Memory B cell (primary cell): ENCODE data around the gene EPHA6.

Experiments used
- ATAC-seq: fragments of 150-1000 bp; cut with Tn5 transposase; 2 replicates; pipeline ENCODE4 v1.10.0; 2021; ENCODE audit warnings: low read depth, mild to moderate bottlenecking, moderate library complexity
- DNase-seq, 2 donors: peaks; one replicate each; pipeline ENCODE4 v3.0.0; 2022; ENCODE audit warnings: low spot score in 2 of 2
- H3K27ac Mint-ChIP-seq: one replicate; pipeline ENCODE4 v1.8.0; 2022; ENCODE audit warnings: mild to moderate bottlenecking, moderate library complexity, mixed read lengths
- H3K27me3 Mint-ChIP-seq: one replicate; pipeline ENCODE4 v1.8.0; 2022; ENCODE audit warnings: mixed read lengths
- H3K36me3 Mint-ChIP-seq: one replicate; pipeline ENCODE4 v1.8.0; 2022; ENCODE audit warnings: mild to moderate bottlenecking, mixed read lengths
- H3K4me1 Mint-ChIP-seq: one replicate; pipeline ENCODE4 v1.8.0; 2022; ENCODE audit warnings: mixed read lengths
- H3K4me3 Mint-ChIP-seq: one replicate; pipeline ENCODE4 v1.8.0; 2022; ENCODE audit warnings: mild to moderate bottlenecking, moderate library complexity, mixed read lengths
- H3K9me3 Mint-ChIP-seq: one replicate; pipeline ENCODE4 v1.8.0; 2022; ENCODE audit warnings: mixed read lengths

The EPHA6 gene

DNA sequence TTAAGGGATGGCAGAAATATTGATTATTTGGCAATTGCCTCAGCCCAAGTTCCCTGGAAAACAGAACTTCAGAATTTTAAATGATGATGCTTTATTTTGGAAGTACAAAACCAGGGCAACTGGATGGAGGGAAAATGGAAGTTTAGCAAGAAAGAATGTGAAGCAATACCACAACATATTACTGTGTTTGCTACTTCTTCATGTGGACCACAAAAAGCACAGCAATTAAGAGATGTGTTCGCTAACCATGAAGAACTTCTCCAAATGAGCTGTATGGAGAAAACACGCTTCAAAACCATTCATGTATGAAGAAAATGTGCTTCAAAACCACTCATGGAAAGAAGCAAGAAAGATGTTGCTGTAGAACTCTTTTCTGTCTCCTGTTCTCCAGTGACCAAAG, 885.5 kb downstream of the EPHA6 start:
- no peak overlapping the region for H3K27ac Mint-ChIP-seq
- no peak for ATAC-seq
- H3K9me3 Mint-ChIP-seq = no peaks in the 10 kb centered on the region
- H3K36me3 Mint-ChIP-seq = no peaks in the 10 kb centered on the region
- no peak for DNase-seq
- no peak overlapping the region for H3K4me3 Mint-ChIP-seq
- H3K27me3 Mint-ChIP-seq = peaks cover 7% of the 10 kb centered on the region
- H3K4me1 Mint-ChIP-seq = no peaks in the 10 kb centered on the region

- ATAC-seq (no peak), DNase-seq (no peak)
- peaks cover 2% of the 10 kb centered on the region for H3K27me3 Mint-ChIP-seq
- no peak overlapping the region for H3K4me3 Mint-ChIP-seq
- H3K9me3 Mint-ChIP-seq = peaks cover 3% of the 10 kb centered on the region
- no peak overlapping the region for H3K27ac Mint-ChIP-seq
- no peaks in the 10 kb centered on the region for H3K4me1 Mint-ChIP-seq
- H3K36me3 Mint-ChIP-seq = no peaks in the 10 kb centered on the region
These were observed 891.4 kb downstream of the EPHA6 start for GRCh38 chr3:97705764-97706163.

GRCh38 chr3:97706226-97706625, 891.8 kb downstream of the EPHA6 start:
- DNase-seq (no peak), ATAC-seq (no peak)
- Mint-ChIP-seq H3K27ac (no peak overlapping the region), H3K27me3 (peaks cover 3% of the 10 kb centered on the region), H3K4me1 (no peaks in the 10 kb centered on the region), H3K36me3 (no peaks in the 10 kb centered on the region), H3K9me3 (peaks cover 3% of the 10 kb centered on the region), H3K4me3 (no peak overlapping the region)

GRCh38 chr3:97711654-97712053, 897.3 kb downstream of the EPHA6 start:
- no peak for DNase-seq
- no peak for ATAC-seq

GRCh38 chr3:97712919-97713318, 898.5 kb downstream of the EPHA6 start:
- no peak overlapping the region for H3K27ac Mint-ChIP-seq
- H3K4me3 Mint-ChIP-seq = no peak overlapping the region
- peaks cover under 1% of the 10 kb centered on the region for H3K9me3 Mint-ChIP-seq
- no peak for DNase-seq
- no peak for ATAC-seq
- no peaks in the 10 kb centered on the region for H3K4me1 Mint-ChIP-seq
- peaks cover 1% of the 10 kb centered on the region for H3K27me3 Mint-ChIP-seq
- H3K36me3 Mint-ChIP-seq = no peaks in the 10 kb centered on the region

More at GRCh38 chr3:97711654-97712053, 897.3 kb downstream of the EPHA6 start:
- Mint-ChIP-seq H3K4me3 (no peak overlapping the region), H3K4me1 (no peaks in the 10 kb centered on the region), H3K36me3 (no peaks in the 10 kb centered on the region), H3K27ac (no peak overlapping the region), H3K27me3 (peaks cover 1% of the 10 kb centered on the region), H3K9me3 (peaks cover 3% of the 10 kb centered on the region)

GRCh38 chr3:97713634-97714033, 899.2 kb downstream of the EPHA6 start:
- Mint-ChIP-seq H3K36me3 (no peaks in the 10 kb centered on the region), H3K27ac (no peak overlapping the region), H3K27me3 (peaks cover 1% of the 10 kb centered on the region), H3K4me1 (no peaks in the 10 kb centered on the region), H3K4me3 (no peak overlapping the region), H3K9me3 (no peaks in the 10 kb centered on the region)
- ATAC-seq (no peak), DNase-seq (no peak)

DNA sequence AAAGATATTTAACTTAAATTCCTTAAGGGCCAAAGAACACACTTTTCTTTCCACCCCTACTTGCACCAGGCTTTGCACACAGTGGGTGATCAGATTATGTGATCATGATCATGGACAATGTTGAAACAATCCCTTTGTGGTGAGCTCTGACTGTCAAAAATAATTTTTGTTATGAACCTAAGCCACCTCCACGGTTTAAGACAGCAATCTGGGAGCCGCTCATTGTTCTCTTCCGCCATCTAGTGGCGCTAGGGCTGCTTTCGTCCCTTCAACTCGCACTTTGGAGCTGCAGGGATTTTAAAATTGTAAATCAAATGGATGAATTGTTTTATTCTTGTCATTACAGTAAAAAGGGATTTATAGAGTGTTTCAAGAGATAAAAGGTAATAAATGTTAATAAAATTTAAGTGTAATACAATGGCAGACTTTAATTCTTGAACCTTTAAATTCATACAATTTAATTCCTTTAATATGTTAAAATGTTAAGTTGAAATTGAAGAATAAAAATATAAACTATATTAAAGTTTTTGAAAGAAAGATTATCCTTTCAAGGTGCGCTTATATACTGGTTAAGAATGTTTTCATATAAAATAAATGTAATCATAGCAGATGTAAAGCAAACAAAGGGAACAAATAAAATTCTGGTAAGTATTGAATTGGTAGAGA, 904.9 kb downstream of the EPHA6 start:
- H3K4me3 Mint-ChIP-seq = peak overlapping the region; percentile 11
- no peak overlapping the region for H3K27ac Mint-ChIP-seq
- no peaks in the 10 kb centered on the region for H3K4me1 Mint-ChIP-seq
- no peaks in the 10 kb centered on the region for H3K27me3 Mint-ChIP-seq
- H3K36me3 Mint-ChIP-seq = no peaks in the 10 kb centered on the region
- ATAC-seq = peak; percentile 86
- peak; percentile 30 to 46 for DNase-seq
- no peaks in the 10 kb centered on the region for H3K9me3 Mint-ChIP-seq

- no peaks in the 10 kb centered on the region for H3K27me3 Mint-ChIP-seq
- H3K9me3 Mint-ChIP-seq = no peaks in the 10 kb centered on the region
- no peaks in the 10 kb centered on the region for H3K36me3 Mint-ChIP-seq
- H3K4me1 Mint-ChIP-seq = no peaks in the 10 kb centered on the region
- H3K27ac Mint-ChIP-seq = no peak overlapping the region
- ATAC-seq (no peak), DNase-seq (no peak)
- no peak overlapping the region for H3K4me3 Mint-ChIP-seq
These were observed 906.0 kb downstream of the EPHA6 start for GRCh38 chr3:97720417-97720816.

GRCh38 chr3:97721446-97721845, 907.1 kb downstream of the EPHA6 start:
- H3K36me3 Mint-ChIP-seq = no peaks in the 10 kb centered on the region
- ATAC-seq (no peak), DNase-seq (no peak)
- no peaks in the 10 kb centered on the region for H3K27me3 Mint-ChIP-seq
- no peaks in the 10 kb centered on the region for H3K9me3 Mint-ChIP-seq
- no peaks in the 10 kb centered on the region for H3K4me1 Mint-ChIP-seq
- no peak overlapping the region for H3K27ac Mint-ChIP-seq
- H3K4me3 Mint-ChIP-seq = no peak overlapping the region

DNA sequence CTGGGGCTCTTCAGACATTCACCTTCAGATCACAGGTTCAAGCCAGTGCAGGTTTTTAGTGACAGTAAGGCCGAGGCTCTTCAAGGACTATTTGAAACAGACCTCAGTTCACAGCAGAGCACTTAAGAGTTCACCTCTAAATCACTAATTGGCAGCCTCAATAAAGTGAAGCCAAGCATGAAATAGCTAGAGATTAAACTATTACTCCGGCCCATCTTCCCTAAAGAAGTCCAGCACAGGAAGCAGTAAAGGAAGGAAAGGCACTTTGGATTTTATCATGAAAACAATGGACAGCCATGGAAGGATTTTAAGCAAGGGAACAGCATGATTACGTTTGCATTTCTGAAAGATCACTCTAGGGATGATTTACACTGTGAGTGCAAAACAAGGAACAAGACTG, 922.5 kb downstream of the EPHA6 start:
- Mint-ChIP-seq H3K4me1 (no peaks in the 10 kb centered on the region), H3K27me3 (peaks cover 8% of the 10 kb centered on the region), H3K27ac (no peak overlapping the region), H3K4me3 (no peak overlapping the region), H3K36me3 (no peaks in the 10 kb centered on the region), H3K9me3 (no peaks in the 10 kb centered on the region)
- ATAC-seq (no peak), DNase-seq (no peak)

DNA sequence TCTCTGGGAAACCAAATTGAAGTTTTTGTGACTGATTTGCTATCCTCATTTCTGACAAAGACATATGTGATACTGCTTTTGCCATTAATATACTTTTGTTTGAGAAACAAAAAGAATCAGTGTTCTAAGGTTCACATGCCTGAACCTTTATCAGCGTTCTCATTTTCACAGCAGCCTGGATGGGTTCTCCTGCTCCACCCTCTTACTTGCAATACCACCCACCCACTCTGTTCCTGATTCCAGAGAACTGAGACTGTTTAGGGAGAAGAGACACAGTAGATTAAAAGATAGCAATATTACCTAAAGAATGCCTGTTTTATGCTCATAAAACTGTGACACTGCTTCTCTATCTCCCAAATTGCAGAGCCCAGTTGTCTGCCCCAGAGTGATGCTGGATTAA, 924.4 kb downstream of the EPHA6 start:
- Mint-ChIP-seq H3K4me1 (no peaks in the 10 kb centered on the region), H3K9me3 (no peaks in the 10 kb centered on the region), H3K27ac (no peak overlapping the region), H3K36me3 (no peaks in the 10 kb centered on the region), H3K27me3 (peaks cover 6% of the 10 kb centered on the region), H3K4me3 (no peak overlapping the region)
- ATAC-seq = no peak
- DNase-seq = no peak

DNA sequence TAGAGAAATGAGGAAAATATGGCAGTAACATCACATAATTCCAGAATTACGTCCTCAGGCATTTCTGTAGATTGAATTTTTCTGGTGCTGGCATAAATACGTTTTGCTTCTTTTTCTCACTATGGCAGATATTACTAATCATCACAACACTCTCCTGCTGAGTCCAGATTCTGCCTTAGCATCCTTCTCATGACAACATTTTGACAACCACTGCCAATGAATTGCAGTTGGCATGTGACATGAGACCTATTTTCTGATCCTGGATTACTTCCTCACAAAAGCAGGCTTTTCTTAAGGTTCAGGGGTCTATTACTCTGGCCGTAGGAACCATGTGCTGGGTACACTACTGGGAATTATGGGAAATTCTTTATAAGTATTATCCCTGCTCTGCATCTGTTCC, 927.6 kb downstream of the EPHA6 start:
- Mint-ChIP-seq H3K4me1 (no peaks in the 10 kb centered on the region), H3K36me3 (no peaks in the 10 kb centered on the region), H3K4me3 (no peak overlapping the region), H3K27me3 (peaks cover 7% of the 10 kb centered on the region), H3K27ac (no peak overlapping the region), H3K9me3 (no peaks in the 10 kb centered on the region)
- ATAC-seq (no peak), DNase-seq (no peak)

DNA sequence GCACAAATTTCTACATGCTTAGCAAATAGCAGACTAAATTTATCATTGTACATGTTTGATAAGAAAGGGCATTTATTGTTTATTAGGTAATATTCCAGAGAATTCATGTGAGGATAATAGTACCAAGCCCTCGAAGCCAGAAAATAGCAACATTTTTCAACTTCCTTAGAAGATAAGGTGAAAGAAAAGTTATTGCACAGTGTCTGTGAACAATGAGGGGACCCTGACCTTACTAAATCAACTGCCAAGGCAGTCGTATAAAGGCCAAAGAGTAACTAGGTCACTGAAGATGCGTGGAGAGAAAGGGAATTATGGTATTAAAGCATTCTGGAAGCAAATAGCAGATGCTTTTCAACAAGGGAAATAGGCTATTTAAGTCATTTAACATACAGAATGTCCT, 929.9 kb downstream of the EPHA6 start:
- Mint-ChIP-seq H3K36me3 (no peaks in the 10 kb centered on the region), H3K27ac (no peak overlapping the region), H3K4me3 (no peak overlapping the region), H3K9me3 (no peaks in the 10 kb centered on the region), H3K27me3 (peaks cover 9% of the 10 kb centered on the region), H3K4me1 (no peaks in the 10 kb centered on the region)
- no peak for ATAC-seq
- no peak for DNase-seq

DNA sequence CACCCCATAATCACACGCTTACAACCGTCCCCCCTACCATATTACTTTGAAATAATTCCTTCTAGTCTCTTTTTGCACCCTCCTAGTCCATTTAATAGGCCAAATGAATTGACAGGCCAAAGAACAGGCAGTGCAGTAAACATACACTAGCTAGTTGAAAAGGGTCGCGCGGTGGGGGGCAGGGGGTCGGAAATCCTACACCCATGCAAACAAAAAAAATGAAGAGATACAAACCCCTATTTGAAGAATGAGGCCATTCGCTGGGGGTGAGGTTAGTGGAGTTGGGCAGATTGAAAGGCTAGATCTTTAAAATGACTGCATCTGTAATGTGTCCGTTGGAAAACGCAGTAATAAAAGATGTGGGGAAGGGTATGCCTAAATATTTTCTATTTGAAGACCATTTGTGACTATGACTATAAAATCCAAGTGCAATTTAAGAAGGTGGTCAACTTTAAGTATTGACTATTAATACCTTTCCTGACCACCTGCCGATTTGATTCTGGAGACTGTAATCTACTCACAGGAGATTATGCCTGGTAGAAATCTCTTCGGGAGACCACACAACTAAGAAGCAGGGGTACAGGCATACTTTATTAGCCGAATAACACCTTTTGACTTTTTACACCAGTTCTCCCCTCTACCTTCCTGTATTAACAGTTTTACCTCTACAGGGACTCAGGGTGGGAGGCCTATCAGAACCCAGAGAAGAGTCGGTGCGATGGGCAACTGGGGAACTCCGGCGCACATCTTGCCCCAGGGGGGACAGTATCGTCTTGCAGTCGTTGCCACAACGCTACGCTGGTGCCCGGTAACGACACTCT, 949.4 kb downstream of the EPHA6 start:
- Mint-ChIP-seq H3K4me1 (peaks cover 12% of the 10 kb centered on the region), H3K27me3 (no peaks in the 10 kb centered on the region), H3K36me3 (no peaks in the 10 kb centered on the region), H3K4me3 (peak overlapping the region; percentile 98), H3K9me3 (peaks cover 1% of the 10 kb centered on the region), H3K27ac (peak overlapping the region; percentile 93)
- peak; percentile 56 for ATAC-seq
- DNase-seq = peak in 1 of 2 donors; percentile 0
